ENCODE results near the gene ZFAND2B.

DNA sequence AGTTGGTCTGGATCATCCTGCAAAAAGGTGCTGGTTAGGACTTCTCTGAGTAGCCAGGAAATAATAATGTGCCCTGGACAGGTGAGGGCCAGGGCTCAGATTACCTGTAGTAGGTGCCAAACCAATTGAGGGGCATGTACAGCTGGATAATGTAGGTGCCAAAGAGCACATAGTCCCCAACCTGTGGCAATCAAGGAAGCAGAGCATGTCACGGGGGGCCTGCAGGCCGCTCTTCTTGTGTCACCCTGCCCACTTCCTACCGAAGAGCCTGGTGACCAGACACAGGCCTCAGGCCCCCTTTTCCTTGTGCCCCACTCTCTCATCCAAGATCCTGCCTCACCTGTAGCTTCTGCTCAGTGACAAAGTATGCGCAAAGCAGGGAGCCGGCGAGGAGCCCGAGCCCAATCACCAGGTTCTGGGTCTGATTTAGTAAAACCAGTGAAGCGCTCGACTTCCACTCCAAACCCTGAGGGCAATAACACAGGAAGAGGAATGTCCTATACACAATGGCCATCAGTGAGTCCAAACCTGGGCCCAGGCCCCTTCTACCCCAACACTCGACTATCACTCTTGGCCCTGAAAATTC lies 7.0 kb downstream of the ZFAND2B start:
- no peak for TF ChIP-seq POLR2A (IDR thresholded peaks at IDR 0.05)
- TF ChIP-seq, protein P1, sequence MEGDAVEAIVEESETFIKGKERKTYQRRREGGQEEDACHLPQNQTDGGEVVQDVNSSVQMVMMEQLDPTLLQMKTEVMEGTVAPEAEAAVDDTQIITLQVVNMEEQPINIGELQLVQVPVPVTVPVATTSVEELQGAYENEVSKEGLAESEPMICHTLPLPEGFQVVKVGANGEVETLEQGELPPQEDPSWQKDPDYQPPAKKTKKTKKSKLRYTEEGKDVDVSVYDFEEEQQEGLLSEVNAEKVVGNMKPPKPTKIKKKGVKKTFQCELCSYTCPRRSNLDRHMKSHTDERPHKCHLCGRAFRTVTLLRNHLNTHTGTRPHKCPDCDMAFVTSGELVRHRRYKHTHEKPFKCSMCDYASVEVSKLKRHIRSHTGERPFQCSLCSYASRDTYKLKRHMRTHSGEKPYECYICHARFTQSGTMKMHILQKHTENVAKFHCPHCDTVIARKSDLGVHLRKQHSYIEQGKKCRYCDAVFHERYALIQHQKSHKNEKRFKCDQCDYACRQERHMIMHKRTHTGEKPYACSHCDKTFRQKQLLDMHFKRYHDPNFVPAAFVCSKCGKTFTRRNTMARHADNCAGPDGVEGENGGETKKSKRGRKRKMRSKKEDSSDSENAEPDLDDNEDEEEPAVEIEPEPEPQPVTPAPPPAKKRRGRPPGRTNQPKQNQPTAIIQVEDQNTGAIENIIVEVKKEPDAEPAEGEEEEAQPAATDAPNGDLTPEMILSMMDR (IDR thresholded peaks at IDR 0.05): no peak
